Natural killer cell (primary cell): ENCODE data around the gene MROH7. TPM values are rescaled to one million over a fixed set of nuclear protein-coding genes. Genes with fewer than 3 reads are reported as not detected.

ENCODE experiments used
- ATAC-seq, 3 donors: fragments of 150-1000 bp in 2 of 3; fragments of 200-7000 bp in 1 of 3; cut with Tn5 transposase; 1 replicate in 1 of 3; 2 replicates in 2 of 3; pipeline ENCODE4 v1.10.0; 2021; ENCODE audit warnings: mild to moderate bottlenecking in 2 of 3, moderate library complexity in 2 of 3
- DNase-seq, 2 donors: peaks; one replicate each; pipeline versions ENCODE4 v3.0.0 to v3.0.0-alpha.2; 2013 to 2021; ENCODE audit warnings: mixed read lengths in 1 of 2
- H3K27ac ChIP-seq: one replicate; pipeline ENCODE4 v1.5.1; 2013; ENCODE audit warnings: mild to moderate bottlenecking, low read length
- H3K27me3 ChIP-seq: one replicate; pipeline ENCODE4 v1.6.1; 2013; ENCODE audit warnings: low read length; ENCODE audit not compliant: control insufficient read depth, insufficient read depth
- H3K36me3 ChIP-seq: one replicate; pipeline ENCODE4 v1.6.1; 2013; ENCODE audit warnings: low read length; ENCODE audit not compliant: control insufficient read depth, insufficient read depth
- H3K4me1 ChIP-seq: one replicate; pipeline ENCODE4 v1.6.1; 2013; ENCODE audit warnings: low read length; ENCODE audit not compliant: control insufficient read depth, insufficient read depth
- H3K4me3 ChIP-seq: one replicate; pipeline ENCODE4 v1.5.1; 2013; ENCODE audit warnings: low read length
- H3K9me3 ChIP-seq: one replicate; pipeline ENCODE4 v1.6.1; 2013; ENCODE audit warnings: low read length; ENCODE audit not compliant: control insufficient read depth, insufficient read depth
- H3K27ac Mint-ChIP-seq, 2 donors: one replicate each; pipeline ENCODE4 v1.8.0; 2022; ENCODE audit warnings: mild to moderate bottlenecking in 2 of 2, mixed read lengths in 2 of 2, moderate library complexity in 1 of 2
- H3K27me3 Mint-ChIP-seq, 2 donors: one replicate each; pipeline ENCODE4 v1.8.0; 2022; ENCODE audit warnings: low read depth in 2 of 2, mixed read lengths in 2 of 2
- H3K36me3 Mint-ChIP-seq: one replicate; pipeline ENCODE4 v1.8.0; 2022; ENCODE audit warnings: mixed read lengths
- H3K4me1 Mint-ChIP-seq, 2 donors: one replicate each; pipeline ENCODE4 v1.8.0; 2022; ENCODE audit warnings: mixed read lengths in 2 of 2
- H3K4me3 Mint-ChIP-seq: one replicate; pipeline ENCODE4 v1.8.0; 2022; ENCODE audit warnings: mild to moderate bottlenecking, moderate library complexity, mixed read lengths
- H3K9me3 Mint-ChIP-seq, 2 donors: one replicate each; pipeline ENCODE4 v1.8.0; 2022; ENCODE audit warnings: mixed read lengths in 2 of 2
- CTCF ChIP-seq: fragments of 200-600 bp; IDR thresholded peaks from one replicate; pipeline ENCODE4 v1.8.0; 2022; ENCODE audit warnings: antibody characterized with exemption
- WGBS: methylation state at CpG from one replicate; pipeline ENCODE4 v1.1.7; 2013; ENCODE audit warnings: missing lambda C conversion rate; ENCODE audit not compliant: insufficient coverage; 5-methylcytosine and 5-hydroxymethylcytosine counted together
- intact Hi-C: fragments of 100-400 bp; cut with micrococcal nuclease; formaldehyde crosslinking; loops from one replicate; pipeline ENCODE4 v1.14.2; 2022
- total RNA-seq, 4 donors: library from RNA; stranded (reverse); fragments of 120-200 nt in 1 of 4; gene quantifications; one replicate each; pipeline versions ENCODE4 v1.2.3 to v1.2.4, GENCODE V29; 2013 to 2022

MROH7 gene
- total RNA-seq, 3 donors from 2014 or later (not counting 1 experiment from before 2014, with no cell fraction given) = 0.16 to 0.88 (median 0.33) TPM

GRCh38 chr1:54695764-54696163, 54.2 kb downstream of the MROH7 start:
- no peak overlapping the region for H3K4me3 ChIP-seq
- H3K9me3 Mint-ChIP-seq = no peaks in the 10 kb centered on the region
- H3K4me1 ChIP-seq = no peaks in the 10 kb centered on the region
- H3K27me3 Mint-ChIP-seq = no peaks in the 10 kb centered on the region
- no peaks in the 10 kb centered on the region for H3K27me3 ChIP-seq
- H3K36me3 Mint-ChIP-seq = no peaks in the 10 kb centered on the region
- H3K4me3 Mint-ChIP-seq = no peak overlapping the region
- H3K27ac Mint-ChIP-seq = no peak overlapping the region
- no peak for TF ChIP-seq CTCF
- intact Hi-C loops = no loop called here
- ATAC-seq (no peak), DNase-seq (no peak)
- WGBS = 100% methylated on average over 1 of the region's 1 CpG
- H3K36me3 ChIP-seq = no peaks in the 10 kb centered on the region
- H3K4me1 Mint-ChIP-seq = no peaks in the 10 kb centered on the region
- H3K27ac ChIP-seq = no peak overlapping the region
- no peaks in the 10 kb centered on the region for H3K9me3 ChIP-seq

- Histone ChIP-seq H3K9me3 (no peaks in the 10 kb centered on the region), H3K27me3 (no peaks in the 10 kb centered on the region), H3K4me1 (no peaks in the 10 kb centered on the region), H3K4me3 (no peak overlapping the region), H3K27ac (no peak overlapping the region), H3K36me3 (no peaks in the 10 kb centered on the region)
- Mint-ChIP-seq H3K27ac (no peak overlapping the region), H3K4me3 (no peak overlapping the region), H3K4me1 (no peaks in the 10 kb centered on the region), H3K27me3 (no peaks in the 10 kb centered on the region), H3K9me3 (no peaks in the 10 kb centered on the region), H3K36me3 (no peaks in the 10 kb centered on the region)
- DNase-seq = no peak
- no peak for ATAC-seq
- 88% methylated on average over 1 of the region's 3 CpGs for WGBS
- TF ChIP-seq CTCF = no peak
- intact Hi-C loops = no loop called here
Measured at GRCh38 chr1:54696262-54696661, 54.7 kb downstream of the MROH7 start.

GRCh38 chr1:54697896-54698295, 56.3 kb downstream of the MROH7 start:
- Histone ChIP-seq H3K9me3 (no peaks in the 10 kb centered on the region), H3K4me3 (no peak overlapping the region), H3K27ac (no peak overlapping the region), H3K36me3 (no peaks in the 10 kb centered on the region), H3K4me1 (no peaks in the 10 kb centered on the region), H3K27me3 (no peaks in the 10 kb centered on the region)
- no peak for DNase-seq
- no peaks in the 10 kb centered on the region for H3K27me3 Mint-ChIP-seq
- no peak overlapping the region for H3K4me3 Mint-ChIP-seq
- no peaks in the 10 kb centered on the region for H3K9me3 Mint-ChIP-seq
- no peak overlapping the region for H3K27ac Mint-ChIP-seq
- ATAC-seq = no peak
- TF ChIP-seq CTCF = no peak
- no peaks in the 10 kb centered on the region for H3K4me1 Mint-ChIP-seq
- intact Hi-C loops = no loop called here
- no peaks in the 10 kb centered on the region for H3K36me3 Mint-ChIP-seq
- WGBS = 84% methylated on average over 5 of the region's 6 CpGs

GRCh38 chr1:54698346-54698745, 56.8 kb downstream of the MROH7 start:
- H3K27ac Mint-ChIP-seq = no peak overlapping the region
- no peaks in the 10 kb centered on the region for H3K36me3 Mint-ChIP-seq
- Histone ChIP-seq H3K9me3 (no peaks in the 10 kb centered on the region), H3K4me1 (no peaks in the 10 kb centered on the region), H3K27me3 (no peaks in the 10 kb centered on the region), H3K36me3 (no peaks in the 10 kb centered on the region), H3K4me3 (no peak overlapping the region), H3K27ac (no peak overlapping the region)
- WGBS = 81% methylated on average over 6 of the region's 8 CpGs
- H3K4me1 Mint-ChIP-seq = no peaks in the 10 kb centered on the region
- DNase-seq (no peak), ATAC-seq (no peak)
- no peak overlapping the region for H3K4me3 Mint-ChIP-seq
- no peaks in the 10 kb centered on the region for H3K27me3 Mint-ChIP-seq
- H3K9me3 Mint-ChIP-seq = no peaks in the 10 kb centered on the region
- no peak for TF ChIP-seq CTCF
- intact Hi-C loops = no loop called here
